HepG2 (cell line): Measurements from ENCODE around the gene HINFP. TPM values are rescaled to one million over a fixed set of nuclear protein-coding genes. Genes with fewer than 3 reads are reported as not detected.
A peak's percentile ranks its signal among the peaks of the same experiment; 100 is the strongest.

ENCODE experiments used
- DNMT1 ChIP-seq: sonication (generic); formaldehyde crosslinking; IDR thresholded peaks from 2 replicates; pipeline ENCODE4 v1.5.1; 2020; ENCODE audit warnings: mild to moderate bottlenecking, missing genetic modification reagents
- DNMT3B ChIP-seq: conservative IDR thresholded peaks from 2 replicates; pipeline ENCODE4 v1.6.1; 2016; ENCODE audit warnings: missing biosample characterization, control low read depth
- EHMT2 ChIP-seq: fragments of 200-600 bp; sonication (generic); IDR thresholded peaks from 2 replicates; pipeline ENCODE4 v1.7.0; 2017; ENCODE audit warnings: antibody characterized with exemption, low read depth, low read length, borderline replicate concordance
- LCORL ChIP-seq, 2 experiments: fragments of 450-650 bp in 1 of 2; sonication (generic) in 1 of 2; formaldehyde crosslinking in 1 of 2; IDR thresholded peaks; 2 replicates each; pipeline versions ENCODE4 v1.5.0 to v1.6.1; 2017 to 2020; ENCODE audit warnings: antibody characterized with exemption in 1 of 2, missing genetic modification reagents in 1 of 2
- NPAS2 ChIP-seq: sonication (generic); formaldehyde crosslinking; IDR thresholded peaks from 2 replicates; pipeline ENCODE4 v1.8.0; 2022; ENCODE audit warnings: mild to moderate bottlenecking, missing genetic modification reagents, borderline replicate concordance
- ZNF318 ChIP-seq: sonication (generic); formaldehyde crosslinking; IDR thresholded peaks from 2 replicates; pipeline ENCODE4 v1.4.0; 2020; ENCODE audit warnings: mild to moderate bottlenecking, missing genetic modification reagents
- ZNF350 ChIP-seq: sonication (generic); formaldehyde crosslinking; IDR thresholded peaks from 2 replicates; pipeline ENCODE4 v1.4.0; 2020; ENCODE audit warnings: mild to moderate bottlenecking, low read depth, missing genetic modification reagents, borderline replicate concordance
- ZSCAN21 ChIP-seq: sonication (generic); formaldehyde crosslinking; IDR thresholded peaks from 2 replicates; pipeline ENCODE4 v1.8.0; 2022; ENCODE audit warnings: mild to moderate bottlenecking, missing genetic modification reagents, moderate library complexity, borderline replicate concordance
- polyA plus RNA-seq, 8 experiments: library from polyadenylated mRNA; depleted of rRNA in 3 of 8; stranded (reverse) in 7 of 8; unstranded in 1 of 8; fragments of >200 nt; fragmentation: Illumina TruSeq in 4 of 8; extraction: Trizol in 4 of 8; gene quantifications; 2 replicates each; pipeline versions ENCODE4 v1.2.1 to v1.2.3, GENCODE V29; 2011 to 2016; ENCODE audit warnings: low read depth in 4 of 8, missing spikeins in 1 of 8, mixed read lengths in 1 of 8; ENCODE audit not compliant: insufficient read depth in 1 of 8
- total RNA-seq, 5 experiments: library from RNA; depleted of rRNA; stranded (reverse); fragments of >200 nt; fragmentation: Illumina TruSeq; extraction: Trizol; gene quantifications; 2 replicates each; pipeline ENCODE4 v1.2.3, GENCODE V29; 2016; ENCODE audit warnings: low read depth in 1 of 5
- TF ChIP-seq, protein P1 (sequence below): sonication (generic); formaldehyde crosslinking; IDR thresholded peaks from 2 replicates; pipeline ENCODE4 v1.4.0; 2020; ENCODE audit warnings: mild to moderate bottlenecking, missing genetic modification reagents, borderline replicate concordance
- TF ChIP-seq, protein P2 (sequence below): sonication (generic); formaldehyde crosslinking; IDR thresholded peaks from 2 replicates; pipeline ENCODE4 v1.5.0; 2020; ENCODE audit warnings: mild to moderate bottlenecking, missing genetic modification reagents
- TF ChIP-seq, protein P3 (sequence below): sonication (generic); formaldehyde crosslinking; IDR thresholded peaks from 2 replicates; pipeline ENCODE4 v1.8.0; 2022; ENCODE audit warnings: low read depth, missing genetic modification reagents

The HINFP gene
- total and polyA plus RNA-seq, 2 of the 13 experiments (the other 11 are each of a cell fraction or from before 2014, with no cell fraction given): 15.1 to 21.4 TPM

DNA sequence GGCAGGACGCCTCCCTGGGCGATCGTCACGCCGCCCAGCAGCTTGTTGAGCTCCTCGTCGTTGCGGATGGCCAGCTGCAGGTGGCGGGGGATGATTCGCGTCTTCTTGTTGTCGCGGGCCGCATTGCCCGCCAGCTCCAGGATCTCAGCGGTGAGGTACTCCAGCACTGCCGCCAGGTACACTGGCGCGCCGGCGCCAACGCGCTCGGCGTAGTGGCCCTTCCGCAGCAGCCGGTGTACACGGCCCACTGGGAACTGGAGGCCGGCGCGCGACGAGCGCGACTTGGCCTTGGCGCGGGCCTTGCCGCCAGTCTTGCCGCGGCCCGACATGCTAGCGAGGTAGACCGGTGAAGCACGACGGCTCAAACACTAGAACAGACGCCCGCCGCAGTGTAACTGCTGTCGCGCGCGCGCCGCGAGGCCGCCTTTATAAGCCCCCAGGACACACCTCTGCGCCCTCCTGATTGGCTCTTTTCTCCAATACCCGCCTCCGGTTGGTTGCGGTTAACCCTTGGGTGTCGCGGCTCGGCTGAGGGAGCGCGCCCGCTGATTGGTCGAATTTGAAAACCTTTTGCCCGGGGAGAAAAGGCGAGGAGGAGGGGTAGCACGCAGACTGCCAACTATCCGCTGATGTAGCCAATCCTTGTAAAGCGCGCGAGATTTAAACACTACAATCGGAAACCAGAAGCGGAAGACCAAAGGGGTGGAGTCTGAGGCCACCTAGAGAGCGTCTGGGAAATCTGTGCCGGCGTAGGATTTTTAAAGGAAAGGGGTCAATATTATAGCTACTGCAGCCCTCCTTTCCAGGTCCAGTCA is 26.1 kb upstream of the HINFP start (continued):
- TF ChIP-seq ZNF318 (CRISPR knock-in tag) (no peak), LCORL (IDR thresholded peaks at IDR 0.05) (no peak), LCORL (CRISPR knock-in tag; IDR thresholded peaks at IDR 0.05) (peak; percentile 40), ZNF350 (peak; percentile 88), DNMT3B (CRISPR knock-in tag) (0 out of 2 replicates have a peak, but pooled peaks have one; percentile 68), EHMT2 (no peak), DNMT1 (CRISPR knock-in tag) (0 out of 2 replicates have a peak, but pooled peaks have one; percentile 44), ZSCAN21 (CRISPR knock-in tag) (peak; percentile 97), NPAS2 (CRISPR knock-in tag) (no peak)
- TF ChIP-seq, protein P1, sequence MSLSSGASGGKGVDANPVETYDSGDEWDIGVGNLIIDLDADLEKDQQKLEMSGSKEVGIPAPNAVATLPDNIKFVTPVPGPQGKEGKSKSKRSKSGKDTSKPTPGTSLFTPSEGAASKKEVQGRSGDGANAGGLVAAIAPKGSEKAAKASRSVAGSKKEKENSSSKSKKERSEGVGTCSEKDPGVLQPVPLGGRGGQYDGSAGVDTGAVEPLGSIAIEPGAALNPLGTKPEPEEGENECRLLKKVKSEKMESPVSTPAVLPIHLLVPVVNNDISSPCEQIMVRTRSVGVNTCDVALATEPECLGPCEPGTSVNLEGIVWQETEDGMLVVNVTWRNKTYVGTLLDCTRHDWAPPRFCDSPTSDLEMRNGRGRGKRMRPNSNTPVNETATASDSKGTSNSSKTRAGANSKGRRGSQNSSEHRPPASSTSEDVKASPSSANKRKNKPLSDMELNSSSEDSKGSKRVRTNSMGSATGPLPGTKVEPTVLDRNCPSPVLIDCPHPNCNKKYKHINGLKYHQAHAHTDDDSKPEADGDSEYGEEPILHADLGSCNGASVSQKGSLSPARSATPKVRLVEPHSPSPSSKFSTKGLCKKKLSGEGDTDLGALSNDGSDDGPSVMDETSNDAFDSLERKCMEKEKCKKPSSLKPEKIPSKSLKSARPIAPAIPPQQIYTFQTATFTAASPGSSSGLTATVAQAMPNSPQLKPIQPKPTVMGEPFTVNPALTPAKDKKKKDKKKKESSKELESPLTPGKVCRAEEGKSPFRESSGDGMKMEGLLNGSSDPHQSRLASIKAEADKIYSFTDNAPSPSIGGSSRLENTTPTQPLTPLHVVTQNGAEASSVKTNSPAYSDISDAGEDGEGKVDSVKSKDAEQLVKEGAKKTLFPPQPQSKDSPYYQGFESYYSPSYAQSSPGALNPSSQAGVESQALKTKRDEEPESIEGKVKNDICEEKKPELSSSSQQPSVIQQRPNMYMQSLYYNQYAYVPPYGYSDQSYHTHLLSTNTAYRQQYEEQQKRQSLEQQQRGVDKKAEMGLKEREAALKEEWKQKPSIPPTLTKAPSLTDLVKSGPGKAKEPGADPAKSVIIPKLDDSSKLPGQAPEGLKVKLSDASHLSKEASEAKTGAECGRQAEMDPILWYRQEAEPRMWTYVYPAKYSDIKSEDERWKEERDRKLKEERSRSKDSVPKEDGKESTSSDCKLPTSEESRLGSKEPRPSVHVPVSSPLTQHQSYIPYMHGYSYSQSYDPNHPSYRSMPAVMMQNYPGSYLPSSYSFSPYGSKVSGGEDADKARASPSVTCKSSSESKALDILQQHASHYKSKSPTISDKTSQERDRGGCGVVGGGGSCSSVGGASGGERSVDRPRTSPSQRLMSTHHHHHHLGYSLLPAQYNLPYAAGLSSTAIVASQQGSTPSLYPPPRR (CRISPR knock-in tag): peak; percentile 57; the same call in 1 of the 2 replicates
- TF ChIP-seq, protein P2, sequence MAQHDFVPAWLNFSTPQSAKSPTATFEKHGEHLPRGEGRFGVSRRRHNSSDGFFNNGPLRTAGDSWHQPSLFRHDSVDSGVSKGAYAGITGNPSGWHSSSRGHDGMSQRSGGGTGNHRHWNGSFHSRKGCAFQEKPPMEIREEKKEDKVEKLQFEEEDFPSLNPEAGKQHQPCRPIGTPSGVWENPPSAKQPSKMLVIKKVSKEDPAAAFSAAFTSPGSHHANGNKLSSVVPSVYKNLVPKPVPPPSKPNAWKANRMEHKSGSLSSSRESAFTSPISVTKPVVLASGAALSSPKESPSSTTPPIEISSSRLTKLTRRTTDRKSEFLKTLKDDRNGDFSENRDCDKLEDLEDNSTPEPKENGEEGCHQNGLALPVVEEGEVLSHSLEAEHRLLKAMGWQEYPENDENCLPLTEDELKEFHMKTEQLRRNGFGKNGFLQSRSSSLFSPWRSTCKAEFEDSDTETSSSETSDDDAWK (CRISPR knock-in tag): no peak
- TF ChIP-seq, protein P3, sequence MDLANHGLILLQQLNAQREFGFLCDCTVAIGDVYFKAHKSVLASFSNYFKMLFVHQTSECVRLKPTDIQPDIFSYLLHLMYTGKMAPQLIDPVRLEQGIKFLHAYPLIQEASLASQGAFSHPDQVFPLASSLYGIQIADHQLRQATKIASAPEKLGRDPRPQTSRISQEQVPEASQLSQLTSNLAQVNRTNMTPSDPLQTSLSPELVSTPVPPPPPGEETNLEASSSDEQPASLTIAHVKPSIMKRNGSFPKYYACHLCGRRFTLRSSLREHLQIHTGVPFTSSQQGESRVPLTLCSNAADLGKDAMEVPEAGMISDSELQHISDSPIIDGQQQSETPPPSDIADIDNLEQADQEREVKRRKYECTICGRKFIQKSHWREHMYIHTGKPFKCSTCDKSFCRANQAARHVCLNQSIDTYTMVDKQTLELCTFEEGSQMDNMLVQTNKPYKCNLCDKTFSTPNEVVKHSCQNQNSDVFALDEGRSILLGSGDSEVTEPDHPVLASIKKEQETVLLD: peak; percentile 77
